K562 (cell line): Measurements from ENCODE around the gene ARR3. TPM values are rescaled to one million over a fixed set of nuclear protein-coding genes. Genes with fewer than 3 reads are reported as not detected.

ENCODE experiments used
- ATAC-seq: fragments of 200-7000 bp; cut with Tn5 transposase; 3 replicates; pipeline ENCODE4 v1.9.1; 2020; ENCODE audit warnings: moderate library complexity
- BruUV-seq: library from RNA; stranded (reverse); fragments of 400-500 nt; replicated peaks from 2 replicates; lab custom pipeline; 2021; lab: Mats Ljungman, UMichigan
- CTCF ChIA-PET: fragments of 300-600 bp; formaldehyde crosslinking; extraction: SDS; loops from one replicate; lab custom pipeline; 2021; ENCODE audit warnings: low intra/inter-chr PET ratio; lab: Yijun Ruan, JAX
- POLR2A ChIA-PET: fragments of 300-600, 350-650 bp; sonication (Branson Sonifier 250); formaldehyde crosslinking; extraction: SDS; loops from one replicate; lab custom pipeline; 2021; ENCODE audit warnings: antibody characterized with exemption, inconsistent platforms; lab: Yijun Ruan, JAX
- DNase-seq, 4 experiments: peaks; one replicate each; pipeline versions ENCODE4 v3.0.0 to v3.0.0-alpha.2; 2011 to 2018; ENCODE audit warnings: low spot score in 3 of 4, mixed read lengths in 3 of 4; ENCODE audit errors: extremely low read depth in 1 of 4
- FAIRE-seq: peaks from 2 replicates; lab custom pipeline; 2011; peaks lifted over from hg19 to GRCh38; lab: Jason Lieb, UNC
- H2AFZ ChIP-seq: 2 replicates; pipeline ENCODE4 v1.6.0; 2011; ENCODE audit warnings: low read depth, low read length, control low read depth, inconsistent platforms
- H3K27ac ChIP-seq: fragments of 200-600 bp; 3 replicates; pipeline ENCODE4 v1.8.0; 2011; ENCODE audit warnings: low read depth, mild to moderate bottlenecking, control low read depth, inconsistent platforms, low read length, moderate library complexity, mixed read lengths; ENCODE audit errors: extremely low read depth
- H3K27me3 ChIP-seq, 2 experiments: fragments of 300-600 bp in 1 of 2; 2 replicates in 1 of 2; 3 replicates in 1 of 2; pipeline versions ENCODE4 v1.6.0 to v1.8.0; 2011; ENCODE audit warnings: inconsistent platforms in 2 of 2, low read length in 2 of 2, mild to moderate bottlenecking in 1 of 2, mixed read lengths in 1 of 2, moderate library complexity in 1 of 2; ENCODE audit not compliant: control insufficient read depth in 2 of 2, insufficient read depth in 2 of 2
- H3K36me3 ChIP-seq: fragments of 300-600 bp; 3 replicates; pipeline ENCODE4 v1.8.0; 2011; ENCODE audit warnings: mild to moderate bottlenecking, low read length, inconsistent platforms; ENCODE audit not compliant: control insufficient read depth, insufficient read depth
- H3K4me1 ChIP-seq, 2 experiments: fragments of 200-600 bp in 1 of 2; replicated peaks in 1 of 2; 2 replicates in 1 of 2; 3 replicates in 1 of 2; pipeline versions ENCODE4 v1.5.1 to v1.8.0; 2011; ENCODE audit warnings: inconsistent platforms in 2 of 2, low read length in 2 of 2, mild to moderate bottlenecking in 1 of 2, mixed read lengths in 1 of 2, moderate library complexity in 1 of 2; ENCODE audit not compliant: control insufficient read depth in 2 of 2, insufficient read depth in 2 of 2
- H3K4me2 ChIP-seq: 2 replicates; pipeline ENCODE4 v1.6.1; 2011; ENCODE audit warnings: low read length, control low read depth, inconsistent platforms, mixed read lengths; ENCODE audit not compliant: insufficient read depth
- H3K4me3 ChIP-seq: fragments of 200-600 bp; sonication (generic), shearing (Covaris generic); 2 replicates; pipeline ENCODE4 v1.5.1; 2016; ENCODE audit warnings: control low read depth, inconsistent platforms
- H3K79me2 ChIP-seq: fragments of 200-600 bp; 3 replicates; pipeline ENCODE4 v1.8.0; 2011; ENCODE audit warnings: low read length, inconsistent platforms; ENCODE audit not compliant: control insufficient read depth, insufficient read depth
- H3K9ac ChIP-seq, 2 experiments: 2 replicates each; pipeline versions ENCODE4 v1.6.0 to v1.6.1; 2011; ENCODE audit warnings: low read depth in 2 of 2, low read length in 2 of 2, control low read depth in 1 of 2, inconsistent platforms in 1 of 2, mild to moderate bottlenecking in 1 of 2, mixed read lengths in 1 of 2; ENCODE audit not compliant: insufficient read depth in 1 of 2
- H3K9me1 ChIP-seq: one replicate; pipeline ENCODE4 v1.6.0; 2011; ENCODE audit warnings: inconsistent platforms, mild to moderate bottlenecking, low read length, moderate library complexity; ENCODE audit not compliant: control insufficient read depth, insufficient read depth
- H3K9me3 ChIP-seq: replicated peaks from 2 replicates; pipeline ENCODE4 v1.5.1; 2011; ENCODE audit warnings: low read depth, low read length, inconsistent platforms; ENCODE audit not compliant: control insufficient read depth, insufficient read depth
- H4K20me1 ChIP-seq: replicated peaks from 2 replicates; pipeline ENCODE4 v1.6.1; 2011; ENCODE audit warnings: low read length, inconsistent platforms, mixed read lengths; ENCODE audit not compliant: control insufficient read depth, insufficient read depth
- NCOA6 ChIP-seq: fragments of 450-650 bp; IDR thresholded peaks from 2 replicates; pipeline ENCODE4 v1.6.1; 2017; ENCODE audit warnings: mild to moderate bottlenecking
- NFIC ChIP-seq: fragments of 450-650 bp; IDR thresholded peaks from 2 replicates; pipeline ENCODE4 v1.6.1; 2017; ENCODE audit warnings: mild to moderate bottlenecking, inconsistent platforms
- ZNF57 ChIP-seq: fragments of 450-650 bp; formaldehyde crosslinking; IDR thresholded peaks from 2 replicates; pipeline ENCODE4 v1.4.0; 2020; ENCODE audit warnings: mild to moderate bottlenecking, moderate library complexity
- WGBS: fragments of 100-300 bp; shearing (Covaris generic); methylation state at CpG from one replicate; pipeline ENCODE4 v1.1.6; 2016; ENCODE audit warnings: low coverage, mixed read lengths; ENCODE audit not compliant: insufficient coverage; ENCODE audit errors: missing lambda C conversion rate; 5-methylcytosine and 5-hydroxymethylcytosine counted together
- in situ Hi-C: fragments of 300-500 bp; cut with MboI; formaldehyde crosslinking; loops from 4 replicates; pipeline ENCODE4 v1.15.0; 2018; ENCODE audit warnings: inconsistent platforms, mixed read lengths
- intact Hi-C: fragments of 100-400 bp; cut with micrococcal nuclease; formaldehyde crosslinking; loops from 2 replicates; pipeline ENCODE4 v1.14.2; 2022
- polyA plus RNA-seq, 8 experiments: library from polyadenylated mRNA; depleted of rRNA in 4 of 8; stranded (reverse) in 5 of 8; unstranded in 3 of 8; fragments of >200 nt; fragmentation: Nextera tagmentation in 2 of 8; fragmentation: Illumina TruSeq in 1 of 8; extraction: Ambion mirVana in 2 of 8; extraction: Trizol in 1 of 8; gene quantifications; 2 replicates each; pipeline versions ENCODE4 v1.2.1 to v1.2.3, GENCODE V29; 2011 to 2014; ENCODE audit warnings: inconsistent platforms in 1 of 8, missing spikeins in 1 of 8
- small RNA-seq: library from RNA; depleted of rRNA; stranded (forward); fragments of <200 nt; gene quantifications from one replicate; pipeline ENCODE3, GENCODE V24; 2014
- total RNA-seq, 7 experiments: library from RNA; depleted of rRNA in 6 of 7; stranded (reverse); fragments of >200 nt in 6 of 7; fragmentation: Illumina TruSeq in 2 of 7; extraction: Trizol in 2 of 7; gene quantifications; 2 replicates each; pipeline versions ENCODE4 v1.2.1 to v1.2.3, GENCODE V29; 2011 to 2021; ENCODE audit warnings: low replicate concordance in 1 of 7

ARR3 gene
- total and polyA plus RNA-seq, 9 of the 15 experiments (the other 6 are each of a cell fraction or from before 2014, with no cell fraction given), result not detected

DNA sequence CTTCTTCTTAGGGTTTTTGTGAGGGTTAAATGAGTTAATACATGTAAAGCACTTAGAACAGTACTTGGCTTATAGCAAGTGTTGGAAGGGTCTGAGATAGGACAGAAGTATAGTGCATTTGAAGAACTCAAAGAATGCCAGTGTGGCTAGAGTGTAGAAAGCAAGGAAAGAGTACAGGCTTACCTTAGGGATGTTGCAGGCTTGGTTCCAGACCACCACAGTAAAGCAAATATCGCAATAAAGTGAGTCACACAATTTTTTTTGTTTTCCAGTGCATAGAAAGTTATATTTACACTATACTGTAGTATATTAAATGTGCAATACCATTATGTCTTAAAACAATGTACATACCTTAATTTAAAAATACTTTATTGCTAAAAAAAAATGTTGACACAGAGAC is 63.0 kb downstream of the ARR3 start:
- Histone ChIP-seq H3K36me3 (peaks cover 51% of the 10 kb centered on the region; the same call in 2 of the 3 replicates), H4K20me1 (no peaks in the 10 kb centered on the region), H3K9me1 (no peaks in the 10 kb centered on the region), H3K9me3 (no peaks in the 10 kb centered on the region), H2AFZ (no peak overlapping the region), H3K27ac (no peak overlapping the region), H3K4me1 (no peaks in the 10 kb centered on the region), H3K4me3 (no peak overlapping the region), H3K79me2 (no peaks in the 10 kb centered on the region), H3K9ac (no peak overlapping the region), H3K4me2 (no peak overlapping the region), H3K27me3 (no peaks in the 10 kb centered on the region)
- in situ Hi-C loops (no loop called here), intact Hi-C loops (no loop called here)
- no peak for TF ChIP-seq NCOA6
- no peak for TF ChIP-seq NFIC
- TF ChIP-seq ZNF57, result no peak
- DNase-seq (no peak), ATAC-seq (no peak), FAIRE-seq (no peak)
- no TSS peak for BruUV-seq
- WGBS, result 85% methylated on average over 1 of the region's 1 CpG
- CTCF ChIA-PET, result no interaction called here
- POLR2A ChIA-PET, result no interaction called here

Small RNA genes within 50 kb of the gene (small RNA-seq; reads per million reads assigned to genes)
- gene RNA5SP507, result 0.77 reads per million, percentile 46 among the genes with 10 or more reads in this experiment

Other genes with a start within 250 kb of the ARR3 start
Only the 7 nearest of the 11 such genes appear.
- gene IGBP1, start 134.9 kb upstream of the ARR3 start, total RNA-seq (2014; rRNA removed), result 42.4 and 47.3 TPM in 2 replicates
- 48.2 and 55.2 TPM in 2 replicates for gene IGBP1, start 134.9 kb upstream of the ARR3 start, total RNA-seq (2014; rRNA removed; fragmentation: Illumina TruSeq; extraction: Trizol)
- 35.3 and 36.6 TPM in 2 replicates for gene IGBP1, start 134.9 kb upstream of the ARR3 start, total RNA-seq (2015; rRNA removed; fragmentation: Illumina TruSeq; extraction: Trizol)
- gene IGBP1, start 134.9 kb upstream of the ARR3 start, total RNA-seq (2021), result 37.3 and 40.3 TPM in 2 replicates
- 83.1 and 91.8 TPM in 2 replicates for gene IGBP1, start 134.9 kb upstream of the ARR3 start, polyA plus RNA-seq (2011; rRNA removed)
- gene IGBP1, start 134.9 kb upstream of the ARR3 start, polyA plus RNA-seq (2014; fragmentation: Illumina TruSeq; extraction: Trizol), result 55.0 and 58.4 TPM in 2 replicates
- 10 to 100 TPM; 79.3 to 91.5 TPM for gene IGBP1, start 134.9 kb upstream of the ARR3 start, polyA plus RNA-seq (2014; fragmentation: Nextera tagmentation; extraction: Ambion mirVana)
- gene IGBP1, start 134.9 kb upstream of the ARR3 start, polyA plus RNA-seq (2014; rRNA removed), result 41.2 and 52.8 TPM in 2 replicates
- not detected in 2 replicates for gene DGAT2L6, start 90.9 kb upstream of the ARR3 start, total RNA-seq (2014; rRNA removed)
- not detected in 2 replicates for gene DGAT2L6, start 90.9 kb upstream of the ARR3 start, total RNA-seq (2014; rRNA removed; fragmentation: Illumina TruSeq; extraction: Trizol)
- gene DGAT2L6, start 90.9 kb upstream of the ARR3 start, total RNA-seq (2015; rRNA removed; fragmentation: Illumina TruSeq; extraction: Trizol), result not detected in 2 replicates
- gene DGAT2L6, start 90.9 kb upstream of the ARR3 start, total RNA-seq (2021), result not detected in 2 replicates
- gene DGAT2L6, start 90.9 kb upstream of the ARR3 start, polyA plus RNA-seq (2011; rRNA removed), result not detected in 2 replicates
- not detected in 2 replicates for gene DGAT2L6, start 90.9 kb upstream of the ARR3 start, polyA plus RNA-seq (2014; fragmentation: Illumina TruSeq; extraction: Trizol)
- not detected for gene DGAT2L6, start 90.9 kb upstream of the ARR3 start, polyA plus RNA-seq (2014; fragmentation: Nextera tagmentation; extraction: Ambion mirVana)
- gene DGAT2L6, start 90.9 kb upstream of the ARR3 start, polyA plus RNA-seq (2014; rRNA removed), result not detected in 2 replicates
- not detected in 2 replicates for gene AWAT1, start 33.7 kb upstream of the ARR3 start, total RNA-seq (2014; rRNA removed)
- gene AWAT1, start 33.7 kb upstream of the ARR3 start, total RNA-seq (2014; rRNA removed; fragmentation: Illumina TruSeq; extraction: Trizol), result not detected in 2 replicates
- not detected in 2 replicates for gene AWAT1, start 33.7 kb upstream of the ARR3 start, total RNA-seq (2015; rRNA removed; fragmentation: Illumina TruSeq; extraction: Trizol)
- not detected in 2 replicates for gene AWAT1, start 33.7 kb upstream of the ARR3 start, total RNA-seq (2021)
- gene AWAT1, start 33.7 kb upstream of the ARR3 start, polyA plus RNA-seq (2011; rRNA removed), result not detected in 2 replicates
- not detected in 2 replicates for gene AWAT1, start 33.7 kb upstream of the ARR3 start, polyA plus RNA-seq (2014; fragmentation: Illumina TruSeq; extraction: Trizol)
- gene AWAT1, start 33.7 kb upstream of the ARR3 start, polyA plus RNA-seq (2014; fragmentation: Nextera tagmentation; extraction: Ambion mirVana), result not detected
- not detected in 2 replicates for gene AWAT1, start 33.7 kb upstream of the ARR3 start, polyA plus RNA-seq (2014; rRNA removed)
- gene P2RY4, start 8.1 kb upstream of the ARR3 start, total RNA-seq (2014; rRNA removed), result not detected in 2 replicates
- not detected in 2 replicates for gene P2RY4, start 8.1 kb upstream of the ARR3 start, total RNA-seq (2014; rRNA removed; fragmentation: Illumina TruSeq; extraction: Trizol)
- gene P2RY4, start 8.1 kb upstream of the ARR3 start, total RNA-seq (2015; rRNA removed; fragmentation: Illumina TruSeq; extraction: Trizol), result not detected in 2 replicates
- gene P2RY4, start 8.1 kb upstream of the ARR3 start, total RNA-seq (2021), result not detected in 2 replicates
- not detected in 2 replicates for gene P2RY4, start 8.1 kb upstream of the ARR3 start, polyA plus RNA-seq (2011; rRNA removed)
- gene P2RY4, start 8.1 kb upstream of the ARR3 start, polyA plus RNA-seq (2014; fragmentation: Illumina TruSeq; extraction: Trizol), result not detected in 2 replicates
- not detected for gene P2RY4, start 8.1 kb upstream of the ARR3 start, polyA plus RNA-seq (2014; fragmentation: Nextera tagmentation; extraction: Ambion mirVana)
- gene P2RY4, start 8.1 kb upstream of the ARR3 start, polyA plus RNA-seq (2014; rRNA removed), result not detected in 2 replicates
- not detected in 2 replicates for gene RAB41, start 13.8 kb downstream of the ARR3 start, total RNA-seq (2014; rRNA removed)
- gene RAB41, start 13.8 kb downstream of the ARR3 start, total RNA-seq (2014; rRNA removed; fragmentation: Illumina TruSeq; extraction: Trizol), result not detected in 2 replicates
- gene RAB41, start 13.8 kb downstream of the ARR3 start, total RNA-seq (2015; rRNA removed; fragmentation: Illumina TruSeq; extraction: Trizol), result not detected in 2 replicates
- not detected in 2 replicates for gene RAB41, start 13.8 kb downstream of the ARR3 start, total RNA-seq (2021)
- gene RAB41, start 13.8 kb downstream of the ARR3 start, polyA plus RNA-seq (2011; rRNA removed), result not detected in 2 replicates
- not detected in 2 replicates for gene RAB41, start 13.8 kb downstream of the ARR3 start, polyA plus RNA-seq (2014; fragmentation: Illumina TruSeq; extraction: Trizol)
- gene RAB41, start 13.8 kb downstream of the ARR3 start, polyA plus RNA-seq (2014; fragmentation: Nextera tagmentation; extraction: Ambion mirVana), result under 1 TPM in 1 of 2 experiments, not detected in 1; 0.08 TPM
- gene RAB41, start 13.8 kb downstream of the ARR3 start, polyA plus RNA-seq (2014; rRNA removed), result not detected in 2 replicates
- gene PDZD11, start 21.6 kb downstream of the ARR3 start, total RNA-seq (2014; rRNA removed), result 20.7 and 21.9 TPM in 2 replicates
- 32.5 and 34.5 TPM in 2 replicates for gene PDZD11, start 21.6 kb downstream of the ARR3 start, total RNA-seq (2014; rRNA removed; fragmentation: Illumina TruSeq; extraction: Trizol)
- 24.7 and 28.6 TPM in 2 replicates for gene PDZD11, start 21.6 kb downstream of the ARR3 start, total RNA-seq (2015; rRNA removed; fragmentation: Illumina TruSeq; extraction: Trizol)
- 25.0 and 25.1 TPM in 2 replicates for gene PDZD11, start 21.6 kb downstream of the ARR3 start, total RNA-seq (2021)
- gene PDZD11, start 21.6 kb downstream of the ARR3 start, polyA plus RNA-seq (2011; rRNA removed), result 44.2 and 67.1 TPM in 2 replicates
- gene PDZD11, start 21.6 kb downstream of the ARR3 start, polyA plus RNA-seq (2014; fragmentation: Illumina TruSeq; extraction: Trizol), result 45.6 and 52.9 TPM in 2 replicates
- 100 to 1,000 TPM in 1 of 2 experiments, 10 to 100 TPM in 1; 93.7 to 109 TPM for gene PDZD11, start 21.6 kb downstream of the ARR3 start, polyA plus RNA-seq (2014; fragmentation: Nextera tagmentation; extraction: Ambion mirVana)
- gene PDZD11, start 21.6 kb downstream of the ARR3 start, polyA plus RNA-seq (2014; rRNA removed), result 36.4 and 42.2 TPM in 2 replicates
- gene KIF4A, start 21.8 kb downstream of the ARR3 start, total RNA-seq (2014; rRNA removed), result 26.7 and 27.3 TPM in 2 replicates
- gene KIF4A, start 21.8 kb downstream of the ARR3 start, total RNA-seq (2014; rRNA removed; fragmentation: Illumina TruSeq; extraction: Trizol), result 35.9 and 38.3 TPM in 2 replicates
- 36.2 and 40.0 TPM in 2 replicates for gene KIF4A, start 21.8 kb downstream of the ARR3 start, total RNA-seq (2015; rRNA removed; fragmentation: Illumina TruSeq; extraction: Trizol)
- 35.4 and 40.3 TPM in 2 replicates for gene KIF4A, start 21.8 kb downstream of the ARR3 start, total RNA-seq (2021)
- gene KIF4A, start 21.8 kb downstream of the ARR3 start, polyA plus RNA-seq (2011; rRNA removed), result 27.9 and 42.7 TPM in 2 replicates
- gene KIF4A, start 21.8 kb downstream of the ARR3 start, polyA plus RNA-seq (2014; fragmentation: Illumina TruSeq; extraction: Trizol), result 36.8 and 42.0 TPM in 2 replicates
- 10 to 100 TPM; 13.0 to 24.6 TPM for gene KIF4A, start 21.8 kb downstream of the ARR3 start, polyA plus RNA-seq (2014; fragmentation: Nextera tagmentation; extraction: Ambion mirVana)
- gene KIF4A, start 21.8 kb downstream of the ARR3 start, polyA plus RNA-seq (2014; rRNA removed), result 27.2 and 30.2 TPM in 2 replicates